A549 (cell line): ENCODE measurements around the gene MERTK.

ENCODE experiments used
- BHLHE40 ChIP-seq: IDR thresholded peaks from 2 replicates; pipeline ENCODE4 v1.6.1; 2012; ENCODE audit warnings: low read depth, low read length, inconsistent platforms
- CHD2 ChIP-seq: fragments of 150-350 bp; IDR thresholded peaks from 2 replicates; pipeline ENCODE4 v1.6.1; 2014; ENCODE audit warnings: low read length; ENCODE audit not compliant: partially characterized antibody
- EHMT2 ChIP-seq: fragments of 200-600 bp; sonication (generic); IDR thresholded peaks from 2 replicates; pipeline ENCODE4 v1.6.1; 2016; ENCODE audit warnings: antibody characterized with exemption, low read depth, mild to moderate bottlenecking, moderate library complexity
- HOXA7 ChIP-seq: fragments of 250-450 bp; sonication (Bioruptor Pico); IDR thresholded peaks from 2 replicates; pipeline ENCODE4 v1.5.0; 2020; ENCODE audit warnings: mild to moderate bottlenecking, moderate library complexity
- MAFK ChIP-seq: fragments of 450-650 bp; IDR thresholded peaks from 2 replicates; pipeline ENCODE4 v1.6.1; 2014; ENCODE audit not compliant: partially characterized antibody
- RARB ChIP-seq: fragments of 250-450 bp; sonication (Bioruptor Pico); IDR thresholded peaks from 2 replicates; pipeline ENCODE4 v1.8.0; 2021; ENCODE audit warnings: mild to moderate bottlenecking, moderate library complexity
- TF ChIP-seq, protein P1 (sequence below): fragments of 200-600 bp; sonication (generic); IDR thresholded peaks from 2 replicates; pipeline ENCODE4 v1.6.1; 2016; ENCODE audit warnings: antibody characterized with exemption, mild to moderate bottlenecking, moderate library complexity
- TF ChIP-seq, protein P2 (sequence below): fragments of >200 bp; sonication (Bioruptor Twin); formaldehyde crosslinking; IDR thresholded peaks from 3 replicates; pipeline ENCODE4 v1.5.1; 2016

DNA sequence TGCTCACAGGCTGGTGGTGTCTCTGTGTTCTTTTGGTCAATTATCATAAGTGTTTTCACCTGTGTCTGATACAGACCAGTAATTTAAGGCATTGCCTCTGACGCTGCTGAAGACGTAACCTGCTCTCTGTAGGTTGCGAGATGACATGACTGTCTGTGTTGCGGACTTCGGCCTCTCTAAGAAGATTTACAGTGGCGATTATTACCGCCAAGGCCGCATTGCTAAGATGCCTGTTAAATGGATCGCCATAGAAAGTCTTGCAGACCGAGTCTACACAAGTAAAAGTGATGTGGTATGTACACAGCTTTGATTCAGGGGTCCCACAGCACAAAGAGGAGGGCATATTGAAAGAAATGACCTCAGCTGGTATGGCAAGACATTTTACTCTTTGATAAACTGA lies 122.9 kb downstream of the MERTK start:
- TF ChIP-seq, protein P1, sequence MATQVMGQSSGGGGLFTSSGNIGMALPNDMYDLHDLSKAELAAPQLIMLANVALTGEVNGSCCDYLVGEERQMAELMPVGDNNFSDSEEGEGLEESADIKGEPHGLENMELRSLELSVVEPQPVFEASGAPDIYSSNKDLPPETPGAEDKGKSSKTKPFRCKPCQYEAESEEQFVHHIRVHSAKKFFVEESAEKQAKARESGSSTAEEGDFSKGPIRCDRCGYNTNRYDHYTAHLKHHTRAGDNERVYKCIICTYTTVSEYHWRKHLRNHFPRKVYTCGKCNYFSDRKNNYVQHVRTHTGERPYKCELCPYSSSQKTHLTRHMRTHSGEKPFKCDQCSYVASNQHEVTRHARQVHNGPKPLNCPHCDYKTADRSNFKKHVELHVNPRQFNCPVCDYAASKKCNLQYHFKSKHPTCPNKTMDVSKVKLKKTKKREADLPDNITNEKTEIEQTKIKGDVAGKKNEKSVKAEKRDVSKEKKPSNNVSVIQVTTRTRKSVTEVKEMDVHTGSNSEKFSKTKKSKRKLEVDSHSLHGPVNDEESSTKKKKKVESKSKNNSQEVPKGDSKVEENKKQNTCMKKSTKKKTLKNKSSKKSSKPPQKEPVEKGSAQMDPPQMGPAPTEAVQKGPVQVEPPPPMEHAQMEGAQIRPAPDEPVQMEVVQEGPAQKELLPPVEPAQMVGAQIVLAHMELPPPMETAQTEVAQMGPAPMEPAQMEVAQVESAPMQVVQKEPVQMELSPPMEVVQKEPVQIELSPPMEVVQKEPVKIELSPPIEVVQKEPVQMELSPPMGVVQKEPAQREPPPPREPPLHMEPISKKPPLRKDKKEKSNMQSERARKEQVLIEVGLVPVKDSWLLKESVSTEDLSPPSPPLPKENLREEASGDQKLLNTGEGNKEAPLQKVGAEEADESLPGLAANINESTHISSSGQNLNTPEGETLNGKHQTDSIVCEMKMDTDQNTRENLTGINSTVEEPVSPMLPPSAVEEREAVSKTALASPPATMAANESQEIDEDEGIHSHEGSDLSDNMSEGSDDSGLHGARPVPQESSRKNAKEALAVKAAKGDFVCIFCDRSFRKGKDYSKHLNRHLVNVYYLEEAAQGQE: no peak
- no peak for TF ChIP-seq EHMT2
- TF ChIP-seq CHD2: no peak
- TF ChIP-seq RARB (CRISPR knock-in tag): no peak
- TF ChIP-seq, protein P2, sequence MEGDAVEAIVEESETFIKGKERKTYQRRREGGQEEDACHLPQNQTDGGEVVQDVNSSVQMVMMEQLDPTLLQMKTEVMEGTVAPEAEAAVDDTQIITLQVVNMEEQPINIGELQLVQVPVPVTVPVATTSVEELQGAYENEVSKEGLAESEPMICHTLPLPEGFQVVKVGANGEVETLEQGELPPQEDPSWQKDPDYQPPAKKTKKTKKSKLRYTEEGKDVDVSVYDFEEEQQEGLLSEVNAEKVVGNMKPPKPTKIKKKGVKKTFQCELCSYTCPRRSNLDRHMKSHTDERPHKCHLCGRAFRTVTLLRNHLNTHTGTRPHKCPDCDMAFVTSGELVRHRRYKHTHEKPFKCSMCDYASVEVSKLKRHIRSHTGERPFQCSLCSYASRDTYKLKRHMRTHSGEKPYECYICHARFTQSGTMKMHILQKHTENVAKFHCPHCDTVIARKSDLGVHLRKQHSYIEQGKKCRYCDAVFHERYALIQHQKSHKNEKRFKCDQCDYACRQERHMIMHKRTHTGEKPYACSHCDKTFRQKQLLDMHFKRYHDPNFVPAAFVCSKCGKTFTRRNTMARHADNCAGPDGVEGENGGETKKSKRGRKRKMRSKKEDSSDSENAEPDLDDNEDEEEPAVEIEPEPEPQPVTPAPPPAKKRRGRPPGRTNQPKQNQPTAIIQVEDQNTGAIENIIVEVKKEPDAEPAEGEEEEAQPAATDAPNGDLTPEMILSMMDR: no peak
- no peak for TF ChIP-seq HOXA7 (CRISPR knock-in tag)
- TF ChIP-seq MAFK: no peak
- TF ChIP-seq BHLHE40: no peak
